Progenitor cell of endocrine pancreas (in vitro differentiated cells): ENCODE results near the gene ATXN7L1. TPM values are rescaled to one million over a fixed set of nuclear protein-coding genes. Genes with fewer than 3 reads are reported as not detected.

ENCODE experiments used
- DNase-seq: peaks from one replicate; pipeline ENCODE4 v3.0.0; 2021; ENCODE audit warnings: low spot score; ENCODE audit not compliant: unreplicated experiment
- H3K27ac Mint-ChIP-seq: 2 replicates; pipeline ENCODE4 v1.8.0; 2021; ENCODE audit warnings: mild to moderate bottlenecking, moderate library complexity, mixed read lengths
- H3K27me3 Mint-ChIP-seq: 2 replicates; pipeline ENCODE4 v1.8.0; 2021; ENCODE audit warnings: mixed read lengths
- H3K36me3 Mint-ChIP-seq: 2 replicates; pipeline ENCODE4 v1.8.0; 2022; ENCODE audit warnings: mixed read lengths; ENCODE audit not compliant: insufficient read depth
- H3K4me1 Mint-ChIP-seq: 2 replicates; pipeline ENCODE4 v1.8.0; 2021; ENCODE audit warnings: low read depth, mixed read lengths
- H3K4me3 Mint-ChIP-seq: 2 replicates; pipeline ENCODE4 v1.8.0; 2021; ENCODE audit warnings: low read depth, mild to moderate bottlenecking, moderate library complexity, mixed read lengths
- H3K9me3 Mint-ChIP-seq: 2 replicates; pipeline ENCODE4 v1.8.0; 2021; ENCODE audit warnings: low read depth, mixed read lengths
- long read RNA-seq: library from polyadenylated mRNA; unstranded; transcript quantifications from one replicate; pipeline ENCODE4 v2.0.0, GENCODE V29; 2020
- total RNA-seq: library from RNA; stranded (reverse); gene quantifications from 2 replicates; pipeline ENCODE4 v1.2.1, GENCODE V29; 2021
- TF ChIP-seq, protein P1 (sequence below): fragments of 200-600 bp; sonication (generic); IDR thresholded peaks from one replicate; pipeline ENCODE4 v1.5.0; 2021; ENCODE audit warnings: antibody characterized with exemption, mild to moderate bottlenecking; ENCODE audit not compliant: unreplicated experiment

The ATXN7L1 gene
- total RNA-seq, result 18.2 and 18.3 TPM in 2 replicates
- long read RNA-seq, transcript ATXN7L1-201 (4 exons, 1,470 nt), result major isoform, 7 of 22 reads
- long read RNA-seq, partial matches to known transcripts, result 6 of 22 reads
- long read RNA-seq, other reads (novel, unspliced or antisense), result 7 of 22 reads

DNA sequence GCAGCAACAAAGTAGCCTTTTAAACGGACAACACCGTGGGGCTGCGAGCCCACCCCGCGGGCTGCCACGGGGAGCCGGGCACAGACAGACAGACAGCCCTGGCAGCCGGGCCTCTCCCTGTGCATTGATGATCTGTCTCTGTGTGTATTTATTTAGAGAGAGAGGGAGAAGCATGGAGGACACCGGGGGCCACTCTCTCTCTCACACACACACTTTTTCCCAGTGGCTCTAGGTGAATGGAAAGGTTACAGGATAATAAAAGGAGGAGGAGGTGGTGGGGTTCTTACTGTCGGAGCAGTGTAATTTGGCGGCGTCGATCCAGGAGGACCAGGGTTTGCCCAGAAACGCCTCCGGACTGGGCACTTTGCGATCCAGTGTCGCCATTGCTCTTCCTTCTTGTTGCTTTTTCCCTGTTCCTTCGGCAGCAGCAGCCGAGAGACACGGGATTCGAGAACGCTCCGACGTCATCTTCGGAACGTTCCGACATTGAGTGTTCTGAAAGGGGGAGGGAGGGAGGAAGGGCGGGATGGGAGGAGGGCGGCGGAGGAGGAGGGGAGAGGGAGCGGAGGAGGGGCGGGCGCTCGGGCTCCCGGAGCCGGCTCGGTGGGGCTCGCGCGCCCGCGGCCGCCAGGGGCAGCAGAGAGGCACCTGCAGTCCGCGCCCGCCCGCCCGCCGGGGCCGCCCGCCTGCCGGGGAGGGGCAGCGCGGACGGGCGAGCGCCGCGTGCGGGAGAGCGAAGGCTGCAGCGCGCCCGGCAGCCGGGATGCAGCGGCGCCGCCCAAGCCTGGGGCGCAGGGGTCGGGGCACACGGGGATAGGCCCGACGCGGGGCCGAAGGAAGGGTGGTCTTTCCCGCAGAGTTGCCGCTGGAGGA, at the start of gene ATXN7L1:
TSS of gene ATXN7L1 (minus strand) at position 509 of the 873 bp plus-strand sequence. CDS start at position 468, 41 bp downstream.
- peak within 1 kb of the TSS; percentile 99 for H3K4me3 Mint-ChIP-seq

DNA sequence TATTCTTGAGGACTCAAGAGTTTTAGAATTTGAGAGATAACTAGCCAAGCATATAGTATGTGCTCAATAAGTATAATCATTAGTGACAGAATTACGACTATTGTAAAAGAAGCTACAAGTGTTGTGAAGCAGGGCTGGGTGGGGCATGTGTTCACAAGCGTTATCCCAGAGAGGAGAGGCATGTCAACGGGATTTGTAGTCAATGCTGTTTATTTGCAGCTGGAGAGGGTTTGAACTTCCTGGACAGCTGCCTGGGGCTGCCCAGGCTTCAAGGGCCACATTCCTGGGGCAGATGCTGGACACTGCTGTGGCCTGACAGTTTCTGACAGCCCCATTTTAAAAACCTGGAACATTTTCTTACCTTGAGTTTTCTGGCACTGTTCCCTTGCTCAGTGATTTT, 49.7 kb upstream of the ATXN7L1 start:
- no peak overlapping the region for H3K4me3 Mint-ChIP-seq
- no peak for DNase-seq
- H3K36me3 Mint-ChIP-seq, result peaks cover 16% of the 10 kb centered on the region
- no peak overlapping the region for H3K27ac Mint-ChIP-seq
- H3K9me3 Mint-ChIP-seq, result peaks cover 11% of the 10 kb centered on the region
- no peaks in the 10 kb centered on the region for H3K4me1 Mint-ChIP-seq
- TF ChIP-seq, protein P1, sequence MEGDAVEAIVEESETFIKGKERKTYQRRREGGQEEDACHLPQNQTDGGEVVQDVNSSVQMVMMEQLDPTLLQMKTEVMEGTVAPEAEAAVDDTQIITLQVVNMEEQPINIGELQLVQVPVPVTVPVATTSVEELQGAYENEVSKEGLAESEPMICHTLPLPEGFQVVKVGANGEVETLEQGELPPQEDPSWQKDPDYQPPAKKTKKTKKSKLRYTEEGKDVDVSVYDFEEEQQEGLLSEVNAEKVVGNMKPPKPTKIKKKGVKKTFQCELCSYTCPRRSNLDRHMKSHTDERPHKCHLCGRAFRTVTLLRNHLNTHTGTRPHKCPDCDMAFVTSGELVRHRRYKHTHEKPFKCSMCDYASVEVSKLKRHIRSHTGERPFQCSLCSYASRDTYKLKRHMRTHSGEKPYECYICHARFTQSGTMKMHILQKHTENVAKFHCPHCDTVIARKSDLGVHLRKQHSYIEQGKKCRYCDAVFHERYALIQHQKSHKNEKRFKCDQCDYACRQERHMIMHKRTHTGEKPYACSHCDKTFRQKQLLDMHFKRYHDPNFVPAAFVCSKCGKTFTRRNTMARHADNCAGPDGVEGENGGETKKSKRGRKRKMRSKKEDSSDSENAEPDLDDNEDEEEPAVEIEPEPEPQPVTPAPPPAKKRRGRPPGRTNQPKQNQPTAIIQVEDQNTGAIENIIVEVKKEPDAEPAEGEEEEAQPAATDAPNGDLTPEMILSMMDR, result no peak
- H3K27me3 Mint-ChIP-seq, result peaks cover 21% of the 10 kb centered on the region

More for the DNA sequence above, at the start of gene ATXN7L1:
- peaks cover 8% of the 10 kb centered on the region for H3K36me3 Mint-ChIP-seq
- peak; percentile 92 for DNase-seq
- H3K27ac Mint-ChIP-seq, result peak within 1 kb of the TSS; percentile 99
- H3K27me3 Mint-ChIP-seq, result peaks cover 32% of the 10 kb centered on the region
- peaks cover 27% of the 10 kb centered on the region for H3K4me1 Mint-ChIP-seq
- TF ChIP-seq, protein P1, result peak; percentile 65
- no peaks in the 10 kb centered on the region for H3K9me3 Mint-ChIP-seq

DNA sequence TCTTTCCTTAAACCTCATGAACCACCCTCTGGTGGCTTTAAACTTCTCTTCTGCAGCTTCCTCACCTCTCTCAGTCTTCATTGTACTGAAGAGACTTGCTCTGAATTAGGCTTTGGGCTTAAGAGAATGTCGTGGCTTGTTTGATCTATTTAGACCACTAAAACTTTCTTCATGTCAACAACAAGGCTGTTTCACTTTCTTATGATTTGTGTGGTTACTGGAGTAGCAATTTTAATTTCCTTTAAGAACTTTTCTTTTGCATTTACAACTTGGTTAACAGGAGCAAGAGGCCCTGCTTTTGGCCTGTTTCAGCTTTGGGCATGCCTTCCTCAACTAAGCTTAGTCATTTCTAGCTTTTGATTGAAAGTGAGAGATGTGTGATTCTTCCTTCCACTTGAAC, 48.5 kb upstream of the ATXN7L1 start:
- no peaks in the 10 kb centered on the region for H3K4me1 Mint-ChIP-seq
- no peak overlapping the region for H3K4me3 Mint-ChIP-seq
- H3K36me3 Mint-ChIP-seq, result peaks cover 18% of the 10 kb centered on the region
- no peak for DNase-seq
- no peak overlapping the region for H3K27ac Mint-ChIP-seq
- TF ChIP-seq, protein P1, result no peak
- H3K9me3 Mint-ChIP-seq, result peaks cover 11% of the 10 kb centered on the region
- H3K27me3 Mint-ChIP-seq, result peaks cover 16% of the 10 kb centered on the region

DNA sequence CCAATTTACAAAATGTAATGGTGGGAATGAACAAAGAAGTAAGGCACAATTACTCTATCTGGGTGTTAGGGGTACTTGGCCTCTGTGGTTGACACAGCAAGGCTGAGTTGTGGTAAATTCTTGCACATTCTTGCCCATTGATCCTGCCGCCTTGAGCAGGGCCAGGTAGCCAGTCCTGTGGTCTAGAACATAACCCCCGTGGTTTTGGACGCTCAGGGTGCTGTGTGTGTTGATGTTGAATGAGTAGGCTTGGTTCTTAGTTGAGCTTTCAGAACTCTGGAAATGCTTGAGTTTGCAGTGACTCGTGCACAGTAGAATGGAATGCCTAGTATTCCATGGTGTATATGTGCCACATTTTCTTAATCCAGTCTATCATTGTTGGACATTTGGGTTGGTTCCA, 44.4 kb upstream of the ATXN7L1 start:
- TF ChIP-seq, protein P1, result no peak
- peaks cover 5% of the 10 kb centered on the region for H3K27me3 Mint-ChIP-seq
- no peak for DNase-seq
- no peak overlapping the region for H3K4me3 Mint-ChIP-seq
- H3K36me3 Mint-ChIP-seq, result peaks cover 18% of the 10 kb centered on the region
- H3K27ac Mint-ChIP-seq, result no peak overlapping the region
- H3K4me1 Mint-ChIP-seq, result no peaks in the 10 kb centered on the region
- peaks cover 11% of the 10 kb centered on the region for H3K9me3 Mint-ChIP-seq

DNA sequence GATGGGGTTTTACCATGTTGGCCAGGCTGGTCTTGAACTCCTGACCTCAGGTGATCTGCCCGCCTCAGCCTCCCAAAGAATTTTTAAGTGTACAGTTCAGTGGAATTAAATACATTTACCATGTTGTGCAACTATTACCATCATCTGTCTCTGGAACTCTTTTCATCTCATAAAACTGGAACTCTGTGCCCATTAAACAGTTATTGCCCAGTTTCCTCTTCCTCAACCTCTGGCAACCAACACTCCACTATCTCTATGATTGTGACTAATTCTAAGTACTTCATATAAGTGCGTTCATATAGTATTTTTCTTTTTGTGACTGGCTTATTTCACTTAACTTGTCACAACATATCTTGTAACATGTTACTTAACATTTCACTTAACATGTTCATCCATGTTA, 41.3 kb upstream of the ATXN7L1 start:
- peaks cover 4% of the 10 kb centered on the region for H3K36me3 Mint-ChIP-seq
- no peak overlapping the region for H3K27ac Mint-ChIP-seq
- peaks cover 1% of the 10 kb centered on the region for H3K4me1 Mint-ChIP-seq
- DNase-seq, result no peak
- H3K27me3 Mint-ChIP-seq, result peaks cover 3% of the 10 kb centered on the region
- TF ChIP-seq, protein P1, result no peak
- no peak overlapping the region for H3K4me3 Mint-ChIP-seq
- H3K9me3 Mint-ChIP-seq, result no peaks in the 10 kb centered on the region
